Liver (tissue), 9 donors: ENCODE results near the gene CFAP73. TPM values are rescaled to one million over a fixed set of nuclear protein-coding genes. Genes with fewer than 3 reads are reported as not detected.

Experiments used
- DNase-seq: peaks from one replicate; pipeline ENCODE4 v3.0.0-alpha.2; 2017; ENCODE audit warnings: low spot score
- H3K27ac ChIP-seq, 2 donors: one replicate each; pipeline ENCODE4 v1.7.0; 2013; ENCODE audit warnings: inconsistent platforms in 2 of 2, low read length in 2 of 2, control low read depth in 1 of 2, low read depth in 1 of 2, mild to moderate bottlenecking in 1 of 2
- H3K27me3 ChIP-seq, 4 donors: one replicate each; pipeline versions ENCODE4 v1.6.1 to v1.7.0; 2013; ENCODE audit warnings: low read length in 3 of 4, inconsistent platforms in 1 of 4, mild to moderate bottlenecking in 1 of 4, moderate library complexity in 1 of 4; ENCODE audit not compliant: control insufficient read depth in 4 of 4, insufficient read depth in 4 of 4
- H3K36me3 ChIP-seq, 4 donors: one replicate each; pipeline versions ENCODE4 v1.6.1 to v1.7.0; 2013; ENCODE audit warnings: low read length in 3 of 4, mild to moderate bottlenecking in 3 of 4, low read depth in 1 of 4, moderate library complexity in 1 of 4; ENCODE audit not compliant: control insufficient read depth in 4 of 4, insufficient read depth in 3 of 4
- H3K4me1 ChIP-seq, 4 donors: one replicate each; pipeline versions ENCODE4 v1.6.1 to v1.7.0; 2013; ENCODE audit warnings: low read length in 3 of 4, mild to moderate bottlenecking in 3 of 4, moderate library complexity in 1 of 4; ENCODE audit not compliant: control insufficient read depth in 4 of 4, insufficient read depth in 4 of 4
- H3K4me3 ChIP-seq, 3 donors: one replicate each; pipeline versions ENCODE4 v1.6.1 to v1.7.0; 2013; ENCODE audit warnings: low read length in 3 of 3, control low read depth in 1 of 3, low read depth in 1 of 3, mild to moderate bottlenecking in 1 of 3
- H3K9ac ChIP-seq, 2 donors: one replicate each; pipeline ENCODE4 v1.7.0; 2013; ENCODE audit warnings: low read length in 2 of 2, mild to moderate bottlenecking in 2 of 2, moderate library complexity in 2 of 2, control low read depth in 1 of 2, low read depth in 1 of 2
- H3K9me3 ChIP-seq, 4 donors: one replicate each; pipeline versions ENCODE4 v1.6.1 to v1.7.0; 2013; ENCODE audit warnings: low read length in 3 of 4; ENCODE audit not compliant: control insufficient read depth in 4 of 4
- ATF3 ChIP-seq: IDR thresholded peaks from 2 replicates; pipeline ENCODE4 v1.6.1; 2016; ENCODE audit warnings: antibody characterized with exemption
- EGR1 ChIP-seq, 2 donors: IDR thresholded peaks; 2 replicates each; pipeline ENCODE4 v1.6.1; 2016 to 2018; ENCODE audit warnings: antibody characterized with exemption in 2 of 2, low read depth in 2 of 2
- FOXA1 ChIP-seq: IDR thresholded peaks from 2 replicates; pipeline ENCODE4 v1.6.1; 2016; ENCODE audit warnings: antibody characterized with exemption
- FOXA2 ChIP-seq: IDR thresholded peaks from 2 replicates; pipeline ENCODE4 v1.6.1; 2016; ENCODE audit warnings: antibody characterized with exemption
- GABPA ChIP-seq, 2 donors: IDR thresholded peaks in 1 of 2; conservative IDR thresholded peaks in 1 of 2; 2 replicates each; pipeline ENCODE4 v1.6.1; 2016; ENCODE audit warnings: antibody characterized with exemption in 2 of 2, mild to moderate bottlenecking in 1 of 2, moderate library complexity in 1 of 2
- HNF4A ChIP-seq, 2 donors: conservative IDR thresholded peaks; 2 replicates each; pipeline ENCODE4 v1.6.1; 2016; ENCODE audit warnings: antibody characterized with exemption in 2 of 2, mild to moderate bottlenecking in 2 of 2
- HNF4G ChIP-seq: IDR thresholded peaks from 2 replicates; pipeline ENCODE4 v1.6.1; 2016; ENCODE audit warnings: antibody characterized with exemption
- JUND ChIP-seq, 2 donors: IDR thresholded peaks; 2 replicates each; pipeline ENCODE4 v1.6.1; 2016; ENCODE audit warnings: antibody characterized with exemption in 2 of 2
- MAX ChIP-seq: IDR thresholded peaks from 2 replicates; pipeline ENCODE4 v1.6.1; 2016; ENCODE audit warnings: antibody characterized with exemption
- NR2F2 ChIP-seq: IDR thresholded peaks from 2 replicates; pipeline ENCODE4 v1.6.1; 2016; ENCODE audit warnings: antibody characterized with exemption
- RAD21 ChIP-seq, 2 donors: IDR thresholded peaks; 2 replicates each; pipeline ENCODE4 v1.6.1; 2016; ENCODE audit warnings: antibody characterized with exemption in 2 of 2, mild to moderate bottlenecking in 2 of 2
- RXRA ChIP-seq, 2 donors: IDR thresholded peaks; 2 replicates each; pipeline ENCODE4 v1.6.1; 2017 to 2018; ENCODE audit warnings: antibody characterized with exemption in 2 of 2, mild to moderate bottlenecking in 1 of 2
- SP1 ChIP-seq: IDR thresholded peaks from 2 replicates; pipeline ENCODE4 v1.6.1; 2018; ENCODE audit warnings: antibody characterized with exemption, mild to moderate bottlenecking
- TAF1 ChIP-seq: conservative IDR thresholded peaks from 2 replicates; pipeline ENCODE4 v1.6.1; 2016; ENCODE audit warnings: antibody characterized with exemption, mild to moderate bottlenecking
- YY1 ChIP-seq: IDR thresholded peaks from 2 replicates; pipeline ENCODE4 v1.6.1; 2016; ENCODE audit warnings: antibody characterized with exemption, mild to moderate bottlenecking
- ZBTB33 ChIP-seq: IDR thresholded peaks from 2 replicates; pipeline ENCODE4 v1.6.1; 2016; ENCODE audit warnings: antibody characterized with exemption
- WGBS: extraction: QIAGEN DNeasy Blood & Tissue Kit; methylation state at CpG from one replicate; pipeline ENCODE4 v1.1.7; 2013; 5-methylcytosine and 5-hydroxymethylcytosine counted together
- polyA plus RNA-seq, 2 donors: library from polyadenylated mRNA; stranded (reverse) in 1 of 2; unstranded in 1 of 2; fragments of 200-250 nt in 1 of 2; fragments of >200 nt in 1 of 2; fragmentation: Nextera tagmentation in 1 of 2; extraction: Ambion mirVana in 1 of 2; gene quantifications; one replicate each; pipeline versions ENCODE4 v1.2.1 to v1.2.3, GENCODE V29; 2013 to 2015
- total RNA-seq, 2 donors: library from RNA; depleted of rRNA; stranded (reverse); fragments of >200 nt; gene quantifications; one replicate each; pipeline ENCODE4 v1.2.3, GENCODE V29; 2014
- TF ChIP-seq, protein P1 (sequence below): IDR thresholded peaks from 2 replicates; pipeline ENCODE4 v1.6.1; 2016; ENCODE audit warnings: antibody characterized with exemption, mild to moderate bottlenecking
- TF ChIP-seq, protein P2 (sequence below): fragments of 150-350 bp; IDR thresholded peaks from 2 replicates; pipeline ENCODE4 v1.5.1; 2017; ENCODE audit warnings: improper control_type of control experiment, low read depth, low read length; ENCODE audit not compliant: missing input control
- donor health status: healthy.
- donor health status: healthy.
- donor health status: healthy.
- donor health status: healthy.
- donor health status: healthy.

The CFAP73 gene
- total and polyA plus RNA-seq, 4 donors = 0.18 to 0.19 TPM; not detected in 2

DNA sequence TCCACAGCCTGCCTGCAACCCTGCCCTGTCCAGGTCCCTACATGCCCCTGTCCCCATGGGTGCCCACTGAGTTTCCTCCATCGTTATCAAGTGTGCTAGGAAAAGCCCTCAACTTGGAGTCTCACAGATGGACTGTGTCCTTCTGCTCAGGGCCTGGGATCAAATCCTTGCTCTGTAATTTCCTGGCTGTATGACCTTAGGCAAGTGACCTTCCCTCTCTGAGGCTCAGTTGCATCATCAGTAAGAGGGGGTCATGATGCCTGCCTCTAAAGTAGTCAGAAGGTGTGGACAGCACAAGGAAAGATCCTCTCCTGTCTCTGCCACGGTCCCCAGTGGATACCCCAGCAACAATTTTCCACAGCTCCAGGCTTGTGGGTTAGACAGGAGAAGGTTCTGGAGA lies 36.1 kb upstream of the CFAP73 start:
- 64% methylated on average over 2 of the region's 2 CpGs for WGBS
- no peak for DNase-seq
- H3K9me3 ChIP-seq = no peaks in the 10 kb centered on the region
- H3K27me3 ChIP-seq = no peaks in the 10 kb centered on the region
- H3K36me3 ChIP-seq = no peaks in the 10 kb centered on the region
- H3K9ac ChIP-seq = no peak overlapping the region
- H3K27ac ChIP-seq = no peak overlapping the region
- H3K4me3 ChIP-seq = no peak overlapping the region
- no peak for TF ChIP-seq RAD21 (IDR thresholded peaks at IDR 0.05)
- TF ChIP-seq HNF4G = no peak
- TF ChIP-seq YY1 = no peak
- no peak for TF ChIP-seq ATF3
- no peaks in the 10 kb centered on the region for H3K4me1 ChIP-seq

- 91% methylated on average over 19 of the region's 19 CpGs for WGBS
- no peak overlapping the region for H3K4me3 ChIP-seq
- DNase-seq = no peak
- no peak overlapping the region for H3K27ac ChIP-seq
- no peaks in the 10 kb centered on the region for H3K4me1 ChIP-seq
- no peaks in the 10 kb centered on the region for H3K36me3 ChIP-seq
- H3K9me3 ChIP-seq = no peaks in the 10 kb centered on the region
- TF ChIP-seq RXRA (IDR thresholded peaks at IDR 0.05) (no peak), ATF3 (no peak), TAF1 (no peak), GABPA (IDR thresholded peaks at IDR 0.05 in 1 of 2, conservative IDR thresholded peaks at IDR 0.05 in 1 of 2) (no peak)
- no peak overlapping the region for H3K9ac ChIP-seq
- H3K27me3 ChIP-seq = no peaks in the 10 kb centered on the region
These were observed 34.9 kb upstream of the CFAP73 start for GRCh38 chr12:113114447-113115178.

DNA sequence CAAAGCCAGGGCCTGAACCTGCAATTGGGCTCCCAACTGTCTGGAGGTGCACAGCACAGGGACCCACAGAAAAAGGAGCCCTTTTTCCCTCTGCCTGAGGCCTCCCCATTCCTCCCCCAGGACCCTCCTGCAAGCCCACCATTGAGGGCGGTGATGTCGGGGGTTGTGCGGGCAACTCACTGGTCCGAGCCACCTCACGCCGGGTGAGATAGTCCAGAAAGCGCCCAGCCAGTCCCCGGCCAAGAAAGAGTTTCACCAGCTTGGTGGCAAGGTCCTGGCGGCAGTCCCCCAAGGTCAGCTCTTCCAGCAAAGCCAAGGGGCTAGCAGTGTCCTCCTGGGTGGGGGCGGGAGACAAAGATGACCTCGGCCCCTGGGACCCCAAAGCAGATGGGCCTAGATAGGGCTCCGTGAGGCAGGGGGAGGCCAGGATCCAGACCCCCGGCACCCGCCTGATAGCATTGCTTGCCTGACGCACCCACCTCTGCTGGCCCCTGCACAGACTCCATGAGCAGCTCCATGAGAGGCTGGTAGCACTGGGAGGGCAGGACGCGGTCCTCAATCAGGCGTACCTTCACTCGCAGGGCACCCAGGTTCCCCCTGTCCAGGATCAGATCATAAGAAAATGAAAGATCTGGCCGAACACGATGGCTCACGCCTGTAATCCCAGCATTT lies 33.9 kb upstream of the CFAP73 start:
- no peak for DNase-seq
- Histone ChIP-seq H3K27ac (no peak overlapping the region), H3K36me3 (no peaks in the 10 kb centered on the region), H3K4me1 (no peaks in the 10 kb centered on the region), H3K9ac (no peak overlapping the region), H3K9me3 (no peaks in the 10 kb centered on the region), H3K27me3 (no peaks in the 10 kb centered on the region), H3K4me3 (no peak overlapping the region)
- WGBS = 90% methylated on average over 22 of the region's 22 CpGs
- no peak for TF ChIP-seq RXRA (IDR thresholded peaks at IDR 0.05)
- no peak for TF ChIP-seq FOXA2
- no peak for TF ChIP-seq ATF3
- no peak for TF ChIP-seq EGR1 (IDR thresholded peaks at IDR 0.05; ENCODE audit: low read depth in 2 of 2)
- no peak for TF ChIP-seq RAD21 (IDR thresholded peaks at IDR 0.05)
- no peak for TF ChIP-seq JUND (IDR thresholded peaks at IDR 0.05)
- TF ChIP-seq FOXA1 = no peak
- no peak for TF ChIP-seq ZBTB33
- TF ChIP-seq, protein P1, sequence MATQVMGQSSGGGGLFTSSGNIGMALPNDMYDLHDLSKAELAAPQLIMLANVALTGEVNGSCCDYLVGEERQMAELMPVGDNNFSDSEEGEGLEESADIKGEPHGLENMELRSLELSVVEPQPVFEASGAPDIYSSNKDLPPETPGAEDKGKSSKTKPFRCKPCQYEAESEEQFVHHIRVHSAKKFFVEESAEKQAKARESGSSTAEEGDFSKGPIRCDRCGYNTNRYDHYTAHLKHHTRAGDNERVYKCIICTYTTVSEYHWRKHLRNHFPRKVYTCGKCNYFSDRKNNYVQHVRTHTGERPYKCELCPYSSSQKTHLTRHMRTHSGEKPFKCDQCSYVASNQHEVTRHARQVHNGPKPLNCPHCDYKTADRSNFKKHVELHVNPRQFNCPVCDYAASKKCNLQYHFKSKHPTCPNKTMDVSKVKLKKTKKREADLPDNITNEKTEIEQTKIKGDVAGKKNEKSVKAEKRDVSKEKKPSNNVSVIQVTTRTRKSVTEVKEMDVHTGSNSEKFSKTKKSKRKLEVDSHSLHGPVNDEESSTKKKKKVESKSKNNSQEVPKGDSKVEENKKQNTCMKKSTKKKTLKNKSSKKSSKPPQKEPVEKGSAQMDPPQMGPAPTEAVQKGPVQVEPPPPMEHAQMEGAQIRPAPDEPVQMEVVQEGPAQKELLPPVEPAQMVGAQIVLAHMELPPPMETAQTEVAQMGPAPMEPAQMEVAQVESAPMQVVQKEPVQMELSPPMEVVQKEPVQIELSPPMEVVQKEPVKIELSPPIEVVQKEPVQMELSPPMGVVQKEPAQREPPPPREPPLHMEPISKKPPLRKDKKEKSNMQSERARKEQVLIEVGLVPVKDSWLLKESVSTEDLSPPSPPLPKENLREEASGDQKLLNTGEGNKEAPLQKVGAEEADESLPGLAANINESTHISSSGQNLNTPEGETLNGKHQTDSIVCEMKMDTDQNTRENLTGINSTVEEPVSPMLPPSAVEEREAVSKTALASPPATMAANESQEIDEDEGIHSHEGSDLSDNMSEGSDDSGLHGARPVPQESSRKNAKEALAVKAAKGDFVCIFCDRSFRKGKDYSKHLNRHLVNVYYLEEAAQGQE = no peak
- no peak for TF ChIP-seq TAF1
- no peak for TF ChIP-seq HNF4G
- TF ChIP-seq, protein P2, sequence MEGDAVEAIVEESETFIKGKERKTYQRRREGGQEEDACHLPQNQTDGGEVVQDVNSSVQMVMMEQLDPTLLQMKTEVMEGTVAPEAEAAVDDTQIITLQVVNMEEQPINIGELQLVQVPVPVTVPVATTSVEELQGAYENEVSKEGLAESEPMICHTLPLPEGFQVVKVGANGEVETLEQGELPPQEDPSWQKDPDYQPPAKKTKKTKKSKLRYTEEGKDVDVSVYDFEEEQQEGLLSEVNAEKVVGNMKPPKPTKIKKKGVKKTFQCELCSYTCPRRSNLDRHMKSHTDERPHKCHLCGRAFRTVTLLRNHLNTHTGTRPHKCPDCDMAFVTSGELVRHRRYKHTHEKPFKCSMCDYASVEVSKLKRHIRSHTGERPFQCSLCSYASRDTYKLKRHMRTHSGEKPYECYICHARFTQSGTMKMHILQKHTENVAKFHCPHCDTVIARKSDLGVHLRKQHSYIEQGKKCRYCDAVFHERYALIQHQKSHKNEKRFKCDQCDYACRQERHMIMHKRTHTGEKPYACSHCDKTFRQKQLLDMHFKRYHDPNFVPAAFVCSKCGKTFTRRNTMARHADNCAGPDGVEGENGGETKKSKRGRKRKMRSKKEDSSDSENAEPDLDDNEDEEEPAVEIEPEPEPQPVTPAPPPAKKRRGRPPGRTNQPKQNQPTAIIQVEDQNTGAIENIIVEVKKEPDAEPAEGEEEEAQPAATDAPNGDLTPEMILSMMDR = no peak
- TF ChIP-seq YY1 = no peak
- TF ChIP-seq NR2F2 = no peak
- no peak for TF ChIP-seq MAX
- no peak for TF ChIP-seq GABPA (IDR thresholded peaks at IDR 0.05 in 1 of 2, conservative IDR thresholded peaks at IDR 0.05 in 1 of 2)
- TF ChIP-seq HNF4A (conservative IDR thresholded peaks at IDR 0.05) = no peak
- TF ChIP-seq SP1 = no peak
